Kidney (tissue), 14 donors: ENCODE measurements around the gene RFPL1. TPM values are rescaled to one million over a fixed set of nuclear protein-coding genes. Genes with fewer than 3 reads are reported as not detected.

Experiments
- DNase-seq, 5 donors: peaks; one replicate each; pipeline ENCODE4 v3.0.0-alpha.2; 2013 to 2020
- FAIRE-seq: peaks from 2 replicates; lab custom pipeline; 2012; peaks lifted over from hg19 to GRCh38; lab: Jason Lieb, UNC
- H3K27ac ChIP-seq, 2 donors: one replicate each; pipeline ENCODE4 v1.7.0; 2013; ENCODE audit warnings: low read depth in 2 of 2, low read length in 2 of 2, inconsistent platforms in 1 of 2
- H3K27me3 ChIP-seq: one replicate; pipeline ENCODE4 v1.7.1; 2013; ENCODE audit warnings: low read length, inconsistent platforms; ENCODE audit not compliant: control insufficient read depth, insufficient read depth
- H3K36me3 ChIP-seq, 3 donors: one replicate each; pipeline versions ENCODE4 v1.7.0 to v1.7.1; 2013; ENCODE audit warnings: low read length in 3 of 3, control low read depth in 1 of 3, inconsistent platforms in 1 of 3; ENCODE audit not compliant: insufficient read depth in 3 of 3, control insufficient read depth in 2 of 3
- H3K4me1 ChIP-seq, 3 donors: one replicate each; pipeline versions ENCODE4 v1.7.0 to v1.7.1; 2013; ENCODE audit warnings: low read length in 3 of 3, inconsistent platforms in 1 of 3, low read depth in 1 of 3; ENCODE audit not compliant: control insufficient read depth in 2 of 3, insufficient read depth in 2 of 3
- H3K4me3 ChIP-seq, 3 donors: one replicate each; pipeline versions ENCODE4 v1.7.0 to v1.8.1; 2013; ENCODE audit warnings: low read length in 3 of 3, control low read depth in 1 of 3, inconsistent platforms in 1 of 3
- H3K9ac ChIP-seq, 3 donors: one replicate each; pipeline versions ENCODE4 v1.7.0 to v1.7.1; 2013; ENCODE audit warnings: low read length in 3 of 3, control low read depth in 1 of 3, inconsistent platforms in 1 of 3
- H3K9me3 ChIP-seq, 3 donors: one replicate each; pipeline versions ENCODE4 v1.7.0 to v1.7.1; 2013; ENCODE audit warnings: low read length in 3 of 3, control low read depth in 1 of 3, inconsistent platforms in 1 of 3; ENCODE audit not compliant: control insufficient read depth in 2 of 3, insufficient read depth in 1 of 3
- CTCF ChIP-seq: IDR thresholded peaks from 3 replicates; pipeline ENCODE4 v1.5.1; 2012; ENCODE audit warnings: mild to moderate bottlenecking, moderate library complexity, borderline replicate concordance; ENCODE audit not compliant: insufficient read depth; ENCODE audit errors: extremely low read depth
- intact Hi-C: fragments of 100-400 bp; cut with DNase I; formaldehyde crosslinking; loops from one replicate; pipeline ENCODE4 v1.11.1; 2022
- polyA plus RNA-seq: library from polyadenylated mRNA; stranded (reverse); fragments of 350-450 nt; fragmentation: Illumina TruSeq; extraction: RNeasy Lipid Tissue Mini Kit (QIAGEN cat#74804); gene quantifications from one replicate; pipeline ENCODE4 v1.2.3, GENCODE V29; 2014; ENCODE audit warnings: low read depth, low replicate concordance; ENCODE audit not compliant: insufficient read depth
- total RNA-seq: library from RNA; stranded (reverse); fragmentation: NEBNext Ultra II Directional; extraction: Animal tissue kit (Norgen Biotek cat#: 25700); gene quantifications from one replicate; pipeline ENCODE4 v1.2.1, GENCODE V29; 2021
- donor health status: control.
- donor health status: control.
- donor health status: control.
- donor health status: control.
- donor health status: control.
- donor health status: DM: yes; HTN: yes; CAD: no.
- donor health status: Normal renal cell carcinoma (clear cell type).

RFPL1 gene
- total and polyA plus RNA-seq, 2 donors from 2014 or later, result not detected

GRCh38 chr22:29427176-29427760 lies 11.1 kb upstream of the RFPL1 start:
- Histone ChIP-seq H3K9me3 (no peaks in the 10 kb centered on the region), H3K36me3 (no peaks in the 10 kb centered on the region), H3K27ac (no peak overlapping the region), H3K4me3 (no peak overlapping the region), H3K9ac (no peak overlapping the region), H3K4me1 (no peaks in the 10 kb centered on the region), H3K27me3 (no peaks in the 10 kb centered on the region)
- no peak for TF ChIP-seq CTCF
- FAIRE-seq (no peak), DNase-seq (no peak)
- intact Hi-C loops, result no loop called here

GRCh38 chr22:29431986-29432385 lies 6.4 kb upstream of the RFPL1 start:
- H3K4me3 ChIP-seq, result no peak overlapping the region
- intact Hi-C loops, result no loop called here

GRCh38 chr22:29433856-29434255 lies 4.5 kb upstream of the RFPL1 start:
- Histone ChIP-seq H3K9me3 (no peaks in the 10 kb centered on the region), H3K9ac (no peak overlapping the region), H3K27ac (no peak overlapping the region), H3K4me1 (no peaks in the 10 kb centered on the region), H3K4me3 (no peak overlapping the region), H3K36me3 (no peaks in the 10 kb centered on the region), H3K27me3 (no peaks in the 10 kb centered on the region)
- FAIRE-seq (no peak), DNase-seq (peak in 2 of 5 donors; percentile 54)
- no peak for TF ChIP-seq CTCF
- intact Hi-C loops, result no loop called here

More at GRCh38 chr22:29431986-29432385, 6.4 kb upstream of the RFPL1 start:
- FAIRE-seq (no peak), DNase-seq (no peak)
- no peaks in the 10 kb centered on the region for H3K9me3 ChIP-seq
- H3K27me3 ChIP-seq, result no peaks in the 10 kb centered on the region
- no peak for TF ChIP-seq CTCF
- no peaks in the 10 kb centered on the region for H3K36me3 ChIP-seq
- H3K4me1 ChIP-seq, result no peaks in the 10 kb centered on the region
- no peak overlapping the region for H3K27ac ChIP-seq
- no peak overlapping the region for H3K9ac ChIP-seq

GRCh38 chr22:29434288-29434687 lies 4.1 kb upstream of the RFPL1 start:
- TF ChIP-seq CTCF, result no peak
- no peak overlapping the region for H3K27ac ChIP-seq
- intact Hi-C loops, result no loop called here
- no peak overlapping the region for H3K9ac ChIP-seq
- no peaks in the 10 kb centered on the region for H3K9me3 ChIP-seq
- DNase-seq (peak in 1 of 5 donors; percentile 2), FAIRE-seq (no peak)
- H3K4me3 ChIP-seq, result no peak overlapping the region
- H3K27me3 ChIP-seq, result no peaks in the 10 kb centered on the region
- no peaks in the 10 kb centered on the region for H3K36me3 ChIP-seq
- no peaks in the 10 kb centered on the region for H3K4me1 ChIP-seq
